Bladder microvascular endothelial cell (primary cell): ENCODE measurements around the gene PROSER3. TPM values are rescaled to one million over a fixed set of nuclear protein-coding genes. Genes with fewer than 3 reads are reported as not detected.

Experiments
- total RNA-seq: library from RNA; depleted of rRNA; stranded (reverse); fragments of >200 nt; gene quantifications from 2 replicates; pipeline ENCODE4 v1.2.3, GENCODE V29; 2014

Gene PROSER3
- 1.5 and 2.5 TPM in 2 replicates for total RNA-seq

DNA sequence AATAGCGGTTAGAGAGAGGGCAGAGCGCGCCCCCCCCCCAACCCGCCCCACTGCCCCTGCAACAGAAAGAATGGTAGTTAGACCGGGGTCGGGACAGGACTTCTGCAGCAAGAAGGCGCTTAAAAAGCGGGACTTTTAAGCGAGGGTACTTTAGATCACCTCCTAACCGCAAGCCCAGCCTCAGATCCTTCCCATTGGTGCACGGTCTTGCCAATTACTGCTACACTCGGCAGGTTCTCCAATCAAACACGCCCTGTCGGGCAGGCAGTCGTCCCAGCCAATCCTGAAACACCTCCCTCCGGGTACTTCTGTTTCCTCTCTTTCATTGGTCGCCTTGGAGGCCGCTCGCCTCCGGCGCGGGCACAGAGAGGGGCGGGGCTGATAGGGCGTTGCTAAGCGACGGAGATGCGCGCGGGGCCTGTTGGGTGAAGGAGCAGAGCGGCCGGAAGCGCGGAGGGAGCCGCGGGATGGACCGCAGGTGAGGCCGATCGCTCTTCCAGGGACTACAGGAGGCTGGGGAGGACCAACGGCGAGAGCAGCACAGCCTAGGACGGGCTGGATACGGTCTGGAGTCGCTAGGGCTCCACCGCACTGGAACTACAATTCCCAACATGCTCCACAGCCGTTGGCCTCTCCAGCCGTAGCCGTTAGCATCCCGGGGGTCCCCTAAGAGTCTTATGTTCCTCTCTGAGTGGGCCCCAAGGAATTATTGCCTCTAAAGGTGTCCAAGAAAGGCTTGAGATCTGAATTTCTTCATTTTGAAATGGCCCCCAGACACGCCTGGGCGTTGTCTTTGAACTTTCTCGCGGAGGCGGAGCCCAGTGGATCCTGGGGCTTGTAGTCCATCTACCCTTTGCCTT, at the start of gene PROSER3:
PROSER3 (plus strand) TSS at position 428 of the 860 bp plus-strand sequence; CDS start at position 468, 40 bp downstream.

DNA sequence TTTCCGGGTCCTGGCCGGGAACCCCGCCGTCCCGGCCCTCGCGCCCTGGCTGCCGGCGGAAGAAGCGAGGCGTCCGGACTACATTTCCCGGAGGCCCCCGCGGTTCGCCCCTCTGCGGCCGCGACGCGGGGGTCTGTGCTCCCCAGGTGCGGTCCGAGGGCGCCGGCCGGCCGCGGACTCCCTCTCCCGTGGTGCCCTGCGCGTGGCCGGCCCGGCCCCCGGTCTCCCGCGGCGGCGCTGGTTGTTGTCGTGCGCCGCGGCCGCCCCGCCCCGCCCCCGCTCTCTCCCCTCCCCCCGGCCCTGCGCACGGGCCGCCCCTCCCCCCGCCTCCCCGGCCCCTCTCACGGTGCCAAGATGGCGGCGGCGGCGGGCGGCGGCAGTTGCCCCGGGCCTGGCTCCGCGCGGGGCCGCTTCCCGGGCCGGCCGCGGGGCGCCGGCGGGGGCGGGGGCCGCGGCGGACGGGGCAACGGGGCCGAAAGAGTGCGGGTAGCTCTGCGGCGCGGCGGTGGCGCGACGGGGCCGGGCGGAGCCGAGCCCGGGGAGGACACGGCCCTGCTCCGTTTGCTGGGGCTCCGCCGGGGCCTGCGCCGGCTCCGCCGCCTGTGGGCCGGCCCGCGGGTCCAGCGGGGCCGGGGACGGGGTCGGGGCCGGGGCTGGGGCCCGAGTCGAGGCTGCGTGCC, 40.2 kb upstream of the PROSER3 start, which contains the start of gene KMT2B:
KMT2B (plus strand) TSS at position 339 of the 680 bp plus-strand sequence; CDS start at position 355, 16 bp downstream.

DNA sequence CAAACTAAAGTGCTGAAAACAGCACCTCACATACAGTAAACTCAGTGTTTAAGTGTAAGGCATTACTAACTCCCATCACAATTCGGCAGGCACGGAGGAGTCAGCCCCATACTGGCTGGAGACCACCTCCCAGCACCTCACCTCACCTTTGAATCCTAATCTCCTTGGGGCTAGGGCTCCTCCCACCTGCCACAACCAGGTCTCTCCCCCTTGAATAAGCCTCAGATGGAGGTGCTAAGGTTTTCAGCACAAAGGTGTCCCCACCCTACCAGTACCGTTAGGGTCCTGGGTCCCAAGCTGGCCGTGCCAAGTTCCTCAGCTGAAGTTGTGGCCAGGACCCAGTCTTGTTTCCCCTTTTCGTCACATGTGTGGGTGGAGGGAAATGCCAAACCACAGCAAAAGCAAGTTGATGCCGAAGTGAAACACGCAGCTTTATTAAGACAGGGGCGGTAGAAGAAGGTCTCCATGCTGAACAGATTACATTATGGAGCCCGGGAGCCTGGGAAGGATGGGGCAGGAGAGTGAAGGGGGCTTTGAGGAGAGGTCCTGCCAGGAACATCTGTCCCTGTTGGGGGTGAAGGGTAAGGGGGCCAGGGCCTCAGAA, 15.8 kb upstream of the PROSER3 start, which contains the start of gene IGFLR1:
IGFLR1 (minus strand) TSS at position 332 of the 604 bp plus-strand sequence. CDS start 1,272 bp downstream, outside the sequence.

DNA sequence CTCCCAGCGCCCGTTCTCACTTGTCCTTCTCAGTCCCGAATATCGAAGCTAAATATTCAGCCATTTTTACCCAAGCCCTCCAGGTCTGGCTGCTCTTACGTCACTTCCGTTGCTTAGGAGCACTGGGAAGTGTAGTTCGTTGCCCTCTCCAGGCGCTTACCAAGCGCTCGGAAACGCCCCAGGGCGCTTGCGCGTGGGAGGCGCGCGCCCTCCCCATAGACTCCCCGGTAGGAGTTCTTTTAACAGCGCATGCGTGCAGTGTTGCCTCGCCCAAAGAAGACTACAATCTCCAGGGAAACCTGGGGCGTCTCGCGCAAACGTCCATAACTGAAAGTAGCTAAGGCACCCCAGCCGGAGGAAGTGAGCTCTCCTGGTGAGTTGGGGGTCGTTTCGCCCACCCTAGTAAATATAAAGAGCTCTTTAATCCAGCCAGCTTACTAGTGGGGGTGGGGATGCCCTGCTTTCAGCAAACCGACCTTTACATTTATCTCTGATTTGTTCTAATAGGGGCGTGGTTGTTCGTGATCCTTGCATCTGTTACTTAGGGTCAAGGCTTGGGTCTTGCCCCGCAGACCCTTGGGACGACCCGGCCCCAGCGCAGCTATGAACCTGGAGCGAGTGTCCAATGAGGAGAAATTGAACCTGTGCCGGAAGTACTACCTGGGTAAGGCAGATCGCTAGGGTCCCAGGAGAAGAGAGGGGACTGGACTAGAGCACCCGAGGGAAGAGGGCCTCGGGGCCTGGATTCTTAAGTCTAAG, 12.5 kb upstream of the PROSER3 start, which contains the start of the genes PSENEN and U2AF1L4:
PSENEN (plus strand) TSS at position 324 of the 759 bp plus-strand sequence; CDS start at position 604, 280 bp downstream.
U2AF1L4 (minus strand) TSS at position 91 of the 759 bp plus-strand sequence; CDS start at position 64, 27 bp downstream.

DNA sequence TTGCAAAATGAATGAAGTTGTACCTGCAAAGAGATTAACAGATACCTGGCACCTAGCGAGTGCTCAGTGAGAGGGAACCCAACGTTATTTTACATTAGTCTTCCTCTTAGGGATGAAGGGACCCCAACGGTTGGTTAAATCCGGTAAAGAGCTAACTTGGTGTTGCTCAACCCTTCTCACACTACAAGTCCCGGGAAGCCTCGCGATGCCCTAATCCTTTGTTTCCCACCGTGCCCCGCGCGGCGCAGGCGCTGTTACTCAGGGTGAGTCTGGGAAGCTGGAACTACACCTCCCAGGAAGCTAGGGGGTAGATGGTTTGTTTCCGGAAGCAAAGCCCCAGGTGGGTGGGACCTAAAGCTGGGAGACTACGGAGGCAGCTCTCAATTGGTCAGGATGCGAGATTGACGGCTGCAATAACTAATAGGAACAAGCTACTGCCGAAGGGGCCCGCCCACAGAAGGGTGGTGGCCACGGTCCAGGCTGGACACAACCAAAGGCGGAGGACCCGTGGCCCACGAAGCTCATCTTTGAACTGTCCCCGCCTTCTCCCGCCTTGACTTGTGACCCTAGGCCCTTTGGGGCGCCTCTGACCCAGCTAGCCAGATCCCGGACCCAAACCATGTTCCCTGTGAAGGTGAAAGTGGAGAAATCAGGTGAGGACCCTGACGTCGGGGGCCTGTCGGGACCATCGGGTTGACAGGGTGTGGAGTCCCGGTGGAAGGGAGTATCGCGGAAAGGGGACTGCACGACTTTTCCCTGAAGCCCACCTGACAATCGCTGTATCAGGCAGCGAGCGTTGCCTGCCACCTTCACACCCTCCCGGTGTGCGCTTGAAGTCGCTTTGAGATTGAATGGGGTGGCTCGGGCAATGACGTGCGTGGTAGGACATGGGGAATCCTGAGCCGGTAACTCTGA, 9.6 kb upstream of the PROSER3 start, which contains the start of gene LIN37:
LIN37 (plus strand) TSS at position 471 of the 915 bp plus-strand sequence; CDS start at position 620, 149 bp downstream.

DNA sequence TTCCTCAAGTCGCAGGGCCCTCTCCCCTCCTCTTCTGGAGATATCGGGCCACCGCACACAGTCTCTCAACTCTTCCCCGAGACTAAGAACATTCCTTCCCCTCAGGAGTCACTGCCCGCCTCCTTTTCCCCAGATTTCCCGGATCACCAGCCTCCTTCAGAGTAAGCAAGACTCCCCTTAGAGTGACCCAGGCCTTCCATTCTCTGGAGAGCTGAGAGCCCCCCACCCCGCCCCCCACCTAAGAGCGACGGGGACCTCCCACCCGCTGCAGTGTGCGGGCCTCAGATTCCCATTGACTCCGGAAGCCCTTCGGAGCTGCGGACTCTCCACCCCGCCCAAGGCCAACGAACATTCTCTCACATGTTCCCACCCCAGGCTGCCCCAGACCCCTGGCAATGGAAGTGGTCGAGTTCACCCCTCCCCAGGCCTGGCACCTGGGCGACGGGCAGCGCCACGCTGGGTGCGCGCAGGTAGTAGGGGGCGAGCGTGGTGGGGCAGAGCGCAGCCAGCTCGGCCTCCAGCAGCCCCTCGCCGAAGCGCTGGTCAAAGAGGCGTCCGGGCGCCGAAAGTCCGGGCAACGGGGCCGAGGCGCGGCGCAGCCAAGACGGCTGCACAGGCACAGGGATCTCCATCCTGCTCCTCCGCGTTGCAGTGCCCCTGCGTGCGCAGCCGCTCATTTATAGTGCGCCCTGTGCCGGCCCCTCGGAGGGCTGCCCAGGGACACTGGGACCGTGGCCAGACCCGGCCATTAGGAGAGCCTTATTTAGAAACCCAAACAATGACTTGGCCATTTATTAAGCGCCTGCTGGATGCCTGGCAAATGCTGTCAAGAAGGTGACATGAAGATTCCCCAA, 1.4 kb upstream of the PROSER3 start, which contains the start of gene HSPB6:
HSPB6 (minus strand) TSS at position 653 of the 854 bp plus-strand sequence; CDS start at position 632, 21 bp downstream.

DNA sequence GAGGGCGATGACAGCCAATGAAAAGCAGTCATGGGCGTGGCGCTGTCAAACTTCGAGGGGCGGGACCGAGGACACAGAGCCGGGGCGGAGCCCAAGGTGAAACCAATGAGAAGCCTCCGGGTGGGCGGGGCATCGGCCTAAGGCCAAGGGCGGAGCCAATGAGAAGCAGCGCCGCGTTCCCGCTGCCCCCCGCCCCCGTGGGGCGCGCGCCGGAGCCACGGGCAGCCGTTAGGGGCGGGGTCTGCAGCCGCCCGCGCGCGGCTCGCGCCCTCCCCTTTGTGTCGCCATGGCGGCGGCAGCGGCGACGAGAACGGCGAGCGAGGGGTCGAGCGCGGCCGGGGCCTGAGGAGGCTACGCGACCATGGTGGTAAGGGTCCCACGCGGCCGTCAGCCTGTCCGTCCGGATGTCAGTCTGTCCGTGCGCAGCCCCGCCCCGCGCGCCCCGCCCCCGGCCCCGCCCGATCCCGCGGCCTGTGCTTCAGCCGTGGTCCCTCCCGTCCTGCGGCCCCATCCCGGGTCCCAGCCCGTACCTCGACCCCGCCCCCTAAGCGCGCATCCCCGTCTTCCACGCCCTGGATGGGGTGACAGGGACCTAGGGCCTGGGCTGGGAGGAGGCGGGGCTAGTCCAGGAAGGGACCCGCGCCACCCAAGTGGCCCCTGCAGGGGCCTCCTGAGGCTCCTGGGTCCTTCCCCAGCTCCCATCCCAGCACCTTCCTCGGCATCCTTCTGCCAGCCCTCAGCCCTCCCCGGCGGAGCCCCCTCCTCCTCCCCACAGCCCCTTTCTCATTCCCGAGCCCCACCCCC, 17.5 kb downstream of the PROSER3 start, which contains the start of gene ARHGAP33:
ARHGAP33 (plus strand) TSS at position 267 of the 804 bp plus-strand sequence; CDS start at position 362, 95 bp downstream.

DNA sequence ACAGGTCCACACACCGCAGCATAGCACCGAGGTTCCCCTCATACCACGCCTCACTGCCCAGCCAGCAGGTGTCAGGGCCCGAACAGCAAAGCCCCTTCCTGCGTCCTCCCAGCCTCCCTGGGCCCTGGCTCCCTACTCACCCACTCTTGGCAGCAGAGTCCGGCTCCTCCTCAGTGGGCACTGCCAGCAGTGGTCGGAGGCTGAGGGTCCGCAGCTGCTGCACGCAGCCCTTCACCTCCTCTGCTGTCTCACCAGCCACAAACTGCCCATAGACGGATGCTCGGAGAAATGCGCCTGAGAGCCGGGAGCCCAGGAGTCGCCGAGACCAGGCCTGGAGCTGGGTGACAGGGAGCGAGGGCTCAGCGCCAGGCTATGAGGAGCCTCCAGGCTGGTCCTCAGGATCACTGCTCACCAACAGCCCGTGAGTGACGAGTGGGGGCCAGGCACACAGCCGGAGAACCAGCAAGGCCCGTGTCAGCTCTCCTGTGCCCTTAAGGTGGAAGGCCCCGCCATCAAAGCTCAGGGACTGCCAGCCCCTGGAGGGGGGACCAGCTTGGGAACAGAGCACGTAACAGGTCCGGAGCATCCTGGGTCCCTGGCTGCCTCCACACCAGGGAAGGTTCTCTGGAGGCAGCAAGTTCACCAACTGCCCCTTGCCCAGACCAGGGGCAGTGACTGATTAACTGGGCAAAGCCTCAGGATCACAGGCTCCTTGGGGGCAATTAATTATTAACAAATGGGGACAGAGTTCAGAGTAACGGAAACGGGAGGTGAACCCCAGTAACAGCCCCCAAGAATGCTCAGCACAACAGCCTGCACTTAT, 54.5 kb downstream of the PROSER3 start, which contains the start of gene PRODH2:
PRODH2 (minus strand) TSS at position 626 of the 823 bp plus-strand sequence; CDS start at position 586, 40 bp downstream.

Other genes with a start within 250 kb of the PROSER3 start
- gene DMKN, start 244.5 kb upstream of the PROSER3 start, total RNA-seq = 0.13 TPM in 1 of 2 replicates, not detected in the other
- gene SBSN, start 229.9 kb upstream of the PROSER3 start, total RNA-seq = not detected in 2 replicates
- not detected in 2 replicates for gene GAPDHS, start 224.7 kb upstream of the PROSER3 start, total RNA-seq
- 52.9 and 74.0 TPM in 2 replicates for gene TMEM147, start 212.6 kb upstream of the PROSER3 start, total RNA-seq
- gene ATP4A, start 194.5 kb upstream of the PROSER3 start, total RNA-seq = not detected in 2 replicates
- gene PMIS2, start 172.0 kb upstream of the PROSER3 start, total RNA-seq = not detected in 2 replicates
- 6.0 and 9.3 TPM in 2 replicates for gene HAUS5, start 145.4 kb upstream of the PROSER3 start, total RNA-seq
- gene RBM42, start 129.1 kb upstream of the PROSER3 start, total RNA-seq = 32.4 and 33.7 TPM in 2 replicates
- 0.13 and 0.49 TPM in 2 replicates for gene ETV2, start 116.4 kb upstream of the PROSER3 start, total RNA-seq
- 295 and 323 TPM in 2 replicates for gene COX6B1, start 109.9 kb upstream of the PROSER3 start, total RNA-seq
- not detected in 2 replicates for gene UPK1A, start 91.7 kb upstream of the PROSER3 start, total RNA-seq
- gene ZBTB32, start 53.6 kb upstream of the PROSER3 start, total RNA-seq = not detected in 2 replicates
- gene KMT2B, start 40.2 kb upstream of the PROSER3 start, total RNA-seq = 6.2 and 19.6 TPM in 2 replicates
- gene IGFLR1, start 15.7 kb upstream of the PROSER3 start, total RNA-seq = 0.49 and 0.94 TPM in 2 replicates
- 4.0 and 6.4 TPM in 2 replicates for gene U2AF1L4, start 12.8 kb upstream of the PROSER3 start, total RNA-seq
- gene PSENEN, start 12.5 kb upstream of the PROSER3 start, total RNA-seq = 12.3 and 13.8 TPM in 2 replicates
- gene LIN37, start 9.6 kb upstream of the PROSER3 start, total RNA-seq = 3.9 and 5.0 TPM in 2 replicates
- gene HSPB6, start 1.1 kb upstream of the PROSER3 start, total RNA-seq = 0.25 and 0.49 TPM in 2 replicates
- gene ARHGAP33, start 17.4 kb downstream of the PROSER3 start, total RNA-seq = 2.1 and 4.0 TPM in 2 replicates
- not detected in 2 replicates for gene PRODH2, start 54.7 kb downstream of the PROSER3 start, total RNA-seq
- not detected in 2 replicates for gene NPHS1, start 94.3 kb downstream of the PROSER3 start, total RNA-seq
- gene KIRREL2, start 98.7 kb downstream of the PROSER3 start, total RNA-seq = under 0.01 TPM in 1 of 2 replicates, not detected in the other
- 1.3 and 8.4 TPM in 2 replicates for gene APLP1, start 110.4 kb downstream of the PROSER3 start, total RNA-seq
- 3.1 and 3.5 TPM in 2 replicates for gene NFKBID, start 142.4 kb downstream of the PROSER3 start, total RNA-seq
- not detected in 2 replicates for gene HCST, start 144.4 kb downstream of the PROSER3 start, total RNA-seq
- not detected in 2 replicates for gene TYROBP, start 150.1 kb downstream of the PROSER3 start, total RNA-seq
- gene LRFN3, start 178.2 kb downstream of the PROSER3 start, total RNA-seq = 2.5 and 2.8 TPM in 2 replicates
- 9.8 and 12.1 TPM in 2 replicates for gene SDHAF1, start 237.0 kb downstream of the PROSER3 start, total RNA-seq